GM11168 (cell line): ENCODE measurements around the gene EPB41L4A.

Source experiments
- in situ Hi-C: fragments of 300-500 bp; cut with MboI; formaldehyde crosslinking; loops from one replicate; pipeline ENCODE4 v1.12.0; 2022; ENCODE audit warnings: low sequenced_read_pairs; ENCODE audit not compliant: unreplicated experiment

EPB41L4A gene

DNA sequence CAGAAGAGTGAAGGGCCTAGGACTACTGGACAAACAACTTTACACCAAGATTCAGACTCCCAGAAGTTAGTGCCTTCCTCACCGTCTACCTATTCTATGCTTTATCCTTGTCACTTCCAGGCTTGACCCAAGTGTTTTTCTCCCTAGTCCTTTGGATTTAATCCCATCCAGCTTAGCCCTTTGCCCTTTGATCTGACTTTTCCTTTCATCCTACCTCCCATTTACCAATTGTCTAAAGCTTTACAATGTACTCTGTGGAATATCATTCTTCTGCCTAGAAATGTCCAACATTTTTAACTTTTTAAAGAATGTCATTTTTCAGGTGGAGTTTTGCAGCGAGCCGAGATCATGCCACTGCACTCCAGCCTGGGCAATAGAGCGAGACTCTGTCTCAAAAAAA is 292.1 kb downstream of the EPB41L4A start:
- in situ Hi-C loops: no loop called here

DNA sequence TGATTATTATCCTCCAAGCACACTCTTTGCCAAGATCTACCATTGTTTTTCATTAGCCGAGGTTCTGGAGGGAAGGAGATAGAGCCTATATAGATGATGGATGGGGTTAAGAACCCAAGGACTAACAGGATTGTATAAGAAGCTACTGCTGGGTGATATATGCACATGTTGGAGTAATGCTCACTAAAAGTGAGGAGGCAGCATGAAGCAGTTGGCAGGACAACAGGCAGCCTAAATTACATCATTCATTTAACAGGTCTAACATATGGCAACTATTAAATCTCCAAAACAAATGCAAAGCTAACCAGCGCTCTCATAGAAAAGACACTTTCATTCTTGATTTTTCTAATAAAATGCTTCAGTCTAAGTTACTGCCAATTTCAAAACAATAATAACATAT is 293.2 kb downstream of the EPB41L4A start:
- in situ Hi-C loops: no loop called here

DNA sequence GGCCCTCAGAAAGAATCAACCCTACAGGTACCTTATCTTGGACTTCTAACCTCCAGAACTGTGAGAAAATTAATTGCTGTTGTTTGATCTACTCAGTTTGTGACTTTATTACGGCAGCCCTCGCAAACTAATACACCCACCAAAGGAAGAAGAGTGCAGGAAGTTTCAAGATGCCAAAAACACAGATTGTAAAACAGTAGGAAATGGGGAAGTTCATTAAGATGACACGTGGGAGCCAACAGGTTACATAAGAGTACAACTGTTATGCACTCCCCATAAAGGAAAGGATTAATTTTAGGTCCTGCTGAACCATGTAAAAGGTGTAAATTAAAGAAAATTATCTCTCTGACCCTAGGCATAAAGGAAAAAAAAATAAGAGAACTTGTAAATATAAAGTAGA is 294.3 kb downstream of the EPB41L4A start:
- in situ Hi-C loops: no loop called here

DNA sequence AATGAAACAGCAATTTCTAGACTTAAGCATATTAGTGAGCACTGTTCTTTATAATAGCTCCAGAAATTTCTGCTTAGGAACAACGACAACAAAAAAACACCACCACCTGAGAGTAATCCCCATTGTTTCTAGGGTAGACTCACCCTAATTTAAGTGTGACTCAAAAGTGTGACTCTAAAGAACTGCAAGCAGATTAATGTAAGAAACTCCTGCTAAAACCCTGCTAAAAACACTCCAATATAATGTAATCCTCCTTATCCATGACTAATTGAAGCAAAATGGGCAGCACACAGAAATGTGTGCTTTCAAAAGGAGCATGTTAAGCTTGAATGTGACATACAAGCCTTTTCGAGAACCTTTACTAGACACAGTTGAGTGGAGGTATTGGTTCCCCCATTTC is 296.0 kb downstream of the EPB41L4A start:
- in situ Hi-C loops: no loop called here

GRCh38 chr5:112122353-112122752 is 296.7 kb downstream of the EPB41L4A start:
- in situ Hi-C loops: no loop called here

GRCh38 chr5:112121258-112121657 is 297.8 kb downstream of the EPB41L4A start:
- in situ Hi-C loops: no loop called here

GRCh38 chr5:112119969-112120368 is 299.1 kb downstream of the EPB41L4A start:
- in situ Hi-C loops: no loop called here

DNA sequence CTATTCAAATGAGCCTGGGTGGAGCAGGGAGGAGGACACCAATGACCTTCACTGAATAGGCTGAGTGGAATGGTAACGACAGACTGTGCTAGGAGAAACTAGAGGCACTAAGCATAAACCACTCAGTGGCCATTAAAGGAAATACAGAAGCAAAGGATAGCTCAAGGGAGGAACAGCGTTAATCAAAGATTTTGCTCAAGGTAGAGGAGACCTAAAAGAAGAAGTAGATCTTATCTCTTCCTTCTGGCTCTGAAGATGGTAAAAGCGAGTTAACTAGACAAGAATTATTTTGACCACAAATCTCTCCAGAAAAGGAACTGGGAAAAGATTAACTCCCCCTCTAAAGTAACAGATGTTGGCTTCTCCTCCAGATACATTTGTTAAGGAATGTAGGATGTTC is 299.6 kb downstream of the EPB41L4A start:
- in situ Hi-C loops: no loop called here

GRCh38 chr5:112117551-112117950 is 301.5 kb downstream of the EPB41L4A start:
- in situ Hi-C loops: no loop called here

GRCh38 chr5:112116371-112116770 is 302.7 kb downstream of the EPB41L4A start:
- in situ Hi-C loops: no loop called here

DNA sequence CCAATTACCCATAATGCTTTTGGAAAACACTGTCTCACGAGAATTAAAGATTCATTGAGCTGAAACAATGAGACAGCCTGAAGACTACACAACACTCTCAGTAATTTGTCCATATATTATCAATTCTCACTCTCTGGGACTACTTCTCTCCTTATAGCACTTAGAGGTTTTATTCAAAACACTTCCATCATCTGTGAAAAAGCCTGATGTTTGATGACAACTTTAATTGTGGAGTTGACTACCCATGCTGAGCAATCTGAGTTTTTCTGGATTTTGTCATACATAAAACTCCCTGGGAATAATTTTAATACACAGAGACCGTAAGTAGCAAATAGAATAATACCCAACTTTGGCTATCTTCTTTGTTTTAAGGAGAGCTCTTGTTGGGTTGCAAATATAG is 305.5 kb downstream of the EPB41L4A start:
- in situ Hi-C loops: no loop called here
